COLO829 (cell line): ENCODE data around the gene GRPEL1.

Experiments
- DNase-seq: peaks from one replicate; pipeline ENCODE4 v3.0.0; 2012; ENCODE audit warnings: low spot score

Gene GRPEL1

GRCh38 chr4:7023486-7023885 is 44.4 kb downstream of the GRPEL1 start:
- DNase-seq: no peak

- no peak for DNase-seq
Observed at GRCh38 chr4:7021930-7022664, 45.8 kb downstream of the GRPEL1 start.

GRCh38 chr4:7021355-7021754 is 46.5 kb downstream of the GRPEL1 start:
- no peak for DNase-seq

GRCh38 chr4:7020856-7021255 is 47.0 kb downstream of the GRPEL1 start:
- no peak for DNase-seq

- DNase-seq: no peak
Observed at GRCh38 chr4:7020290-7020689, 47.6 kb downstream of the GRPEL1 start.

- no peak for DNase-seq
Observed at GRCh38 chr4:7019367-7019766, 48.5 kb downstream of the GRPEL1 start.

GRCh38 chr4:7018281-7018680 is 49.6 kb downstream of the GRPEL1 start:
- no peak for DNase-seq

GRCh38 chr4:7017446-7018048 is 50.3 kb downstream of the GRPEL1 start:
- no peak for DNase-seq

GRCh38 chr4:7016512-7016911 is 51.4 kb downstream of the GRPEL1 start:
- no peak for DNase-seq

GRCh38 chr4:7016086-7016485 is 51.8 kb downstream of the GRPEL1 start:
- DNase-seq: no peak

GRCh38 chr4:7015383-7016035 is 52.4 kb downstream of the GRPEL1 start:
- no peak for DNase-seq

GRCh38 chr4:7014815-7015214 is 53.0 kb downstream of the GRPEL1 start:
- DNase-seq: no peak

- DNase-seq: no peak
Observed at GRCh38 chr4:7013175-7013574, 54.7 kb downstream of the GRPEL1 start.

- no peak for DNase-seq
Observed at GRCh38 chr4:7009564-7009963, 58.3 kb downstream of the GRPEL1 start.
